Measurements from ENCODE around the gene STAT3. TPM values are rescaled to one million over a fixed set of nuclear protein-coding genes. Genes with fewer than 3 reads are reported as not detected.

STAT3 gene
- total and polyA plus RNA-seq, 2 of the 13 experiments (the other 11 are each of a cell fraction or from before 2014, with no cell fraction given), result 61.8 to 62.4 TPM

DNA sequence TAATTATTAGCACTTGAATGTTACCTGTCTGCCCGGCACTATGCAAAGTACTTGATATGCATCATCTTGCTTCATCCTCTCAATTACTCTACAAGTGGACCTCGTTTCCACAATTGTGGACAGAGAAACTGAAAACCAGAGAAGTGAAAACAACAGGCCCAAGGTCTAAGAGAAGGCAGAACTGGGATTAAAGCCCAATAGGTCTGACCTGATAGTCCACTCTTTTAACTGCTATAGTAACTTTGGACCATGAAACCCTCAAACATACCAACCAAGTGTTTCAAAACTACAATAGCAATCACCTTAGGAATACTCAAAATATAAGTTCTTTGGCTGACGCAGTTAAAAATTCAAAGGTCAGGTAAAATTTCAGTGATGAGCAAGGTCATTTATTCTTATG lies 7.3 kb downstream of the STAT3 start (continued):
- TF ChIP-seq, protein P1, sequence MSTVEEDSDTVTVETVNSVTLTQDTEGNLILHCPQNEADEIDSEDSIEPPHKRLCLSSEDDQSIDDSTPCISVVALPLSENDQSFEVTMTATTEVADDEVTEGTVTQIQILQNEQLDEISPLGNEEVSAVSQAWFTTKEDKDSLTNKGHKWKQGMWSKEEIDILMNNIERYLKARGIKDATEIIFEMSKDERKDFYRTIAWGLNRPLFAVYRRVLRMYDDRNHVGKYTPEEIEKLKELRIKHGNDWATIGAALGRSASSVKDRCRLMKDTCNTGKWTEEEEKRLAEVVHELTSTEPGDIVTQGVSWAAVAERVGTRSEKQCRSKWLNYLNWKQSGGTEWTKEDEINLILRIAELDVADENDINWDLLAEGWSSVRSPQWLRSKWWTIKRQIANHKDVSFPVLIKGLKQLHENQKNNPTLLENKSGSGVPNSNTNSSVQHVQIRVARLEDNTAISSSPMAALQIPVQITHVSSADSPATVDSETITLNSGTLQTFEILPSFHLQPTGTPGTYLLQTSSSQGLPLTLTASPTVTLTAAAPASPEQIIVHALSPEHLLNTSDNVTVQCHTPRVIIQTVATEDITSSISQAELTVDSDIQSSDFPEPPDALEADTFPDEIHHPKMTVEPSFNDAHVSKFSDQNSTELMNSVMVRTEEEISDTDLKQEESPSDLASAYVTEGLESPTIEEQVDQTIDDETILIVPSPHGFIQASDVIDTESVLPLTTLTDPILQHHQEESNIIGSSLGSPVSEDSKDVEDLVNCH (CRISPR knock-in tag; IDR thresholded peaks at IDR 0.05), result no peak
- TF ChIP-seq POGZ (CRISPR knock-in tag; IDR thresholded peaks at IDR 0.05) (no peak), NR2F6 (IDR thresholded peaks at IDR 0.05) (no peak), NR2F6 (CRISPR knock-in tag; IDR thresholded peaks at IDR 0.05) (no peak), JARID2 (CRISPR knock-in tag; IDR thresholded peaks at IDR 0.05; ENCODE audit: insufficient replicate concordance) (no peak), ZNF441 (CRISPR knock-in tag; IDR thresholded peaks at IDR 0.05; ENCODE audit: borderline replicate concordance) (no peak), ZNF737 (CRISPR knock-in tag; IDR thresholded peaks at IDR 0.05; ENCODE audit: borderline replicate concordance) (no peak), ZFP36L1 (CRISPR knock-in tag; IDR thresholded peaks at IDR 0.05) (no peak), MXD3 (CRISPR knock-in tag; IDR thresholded peaks at IDR 0.05) (no peak), CENPT (CRISPR knock-in tag; IDR thresholded peaks at IDR 0.05; ENCODE audit: low read depth) (no peak), ZKSCAN8 (CRISPR knock-in tag; IDR thresholded peaks at IDR 0.05; ENCODE audit: borderline replicate concordance) (no peak), ZNF572 (CRISPR knock-in tag; IDR thresholded peaks at IDR 0.05) (no peak), ZNF207 (IDR thresholded peaks at IDR 0.05; ENCODE audit: borderline replicate concordance) (no peak), KMT2A (CRISPR knock-in tag; IDR thresholded peaks at IDR 0.05) (peak; percentile 36; the same call in 1 of the 2 replicates), ZNF331 (CRISPR knock-in tag; IDR thresholded peaks at IDR 0.05) (no peak), HNF4G (IDR thresholded peaks at IDR 0.05; ENCODE audit: borderline replicate concordance, low read depth, low read length) (0 out of 2 replicates have a peak, but pooled peaks have one; percentile 12), HNF4G (CRISPR knock-in tag; IDR thresholded peaks at IDR 0.05; ENCODE audit: borderline replicate concordance, low read depth) (no peak), MAFK (conservative IDR thresholded peaks at IDR 0.05 in 1 of 2, IDR thresholded peaks at IDR 0.05 in 1 of 2; ENCODE audit: low read length in 2 of 2) (peak; percentile 2 to 34; a peak in 1 of 4 replicates), ZNF720 (CRISPR knock-in tag; IDR thresholded peaks at IDR 0.05) (no peak), ZNF24 (IDR thresholded peaks at IDR 0.05) (no peak), ZNF430 (CRISPR knock-in tag; IDR thresholded peaks at IDR 0.05) (no peak), SOX13 (IDR thresholded peaks at IDR 0.05) (no peak), SOX13 (CRISPR knock-in tag; conservative IDR thresholded peaks at IDR 0.05 in 1 of 2, IDR thresholded peaks at IDR 0.05 in 1 of 2) (peak in 1 of 2 experiments; percentile 43; a peak in 1 of 4 replicates), MAFF (IDR thresholded peaks at IDR 0.05; ENCODE audit: low read depth, low read length) (0 out of 2 replicates have a peak, but pooled peaks have one; percentile 23), FOXC1 (CRISPR knock-in tag; IDR thresholded peaks at IDR 0.05; ENCODE audit: borderline replicate concordance) (no peak), RNF2 (conservative IDR thresholded peaks at IDR 0.05; ENCODE audit: low read depth) (no peak)
- TF ChIP-seq, protein P2, sequence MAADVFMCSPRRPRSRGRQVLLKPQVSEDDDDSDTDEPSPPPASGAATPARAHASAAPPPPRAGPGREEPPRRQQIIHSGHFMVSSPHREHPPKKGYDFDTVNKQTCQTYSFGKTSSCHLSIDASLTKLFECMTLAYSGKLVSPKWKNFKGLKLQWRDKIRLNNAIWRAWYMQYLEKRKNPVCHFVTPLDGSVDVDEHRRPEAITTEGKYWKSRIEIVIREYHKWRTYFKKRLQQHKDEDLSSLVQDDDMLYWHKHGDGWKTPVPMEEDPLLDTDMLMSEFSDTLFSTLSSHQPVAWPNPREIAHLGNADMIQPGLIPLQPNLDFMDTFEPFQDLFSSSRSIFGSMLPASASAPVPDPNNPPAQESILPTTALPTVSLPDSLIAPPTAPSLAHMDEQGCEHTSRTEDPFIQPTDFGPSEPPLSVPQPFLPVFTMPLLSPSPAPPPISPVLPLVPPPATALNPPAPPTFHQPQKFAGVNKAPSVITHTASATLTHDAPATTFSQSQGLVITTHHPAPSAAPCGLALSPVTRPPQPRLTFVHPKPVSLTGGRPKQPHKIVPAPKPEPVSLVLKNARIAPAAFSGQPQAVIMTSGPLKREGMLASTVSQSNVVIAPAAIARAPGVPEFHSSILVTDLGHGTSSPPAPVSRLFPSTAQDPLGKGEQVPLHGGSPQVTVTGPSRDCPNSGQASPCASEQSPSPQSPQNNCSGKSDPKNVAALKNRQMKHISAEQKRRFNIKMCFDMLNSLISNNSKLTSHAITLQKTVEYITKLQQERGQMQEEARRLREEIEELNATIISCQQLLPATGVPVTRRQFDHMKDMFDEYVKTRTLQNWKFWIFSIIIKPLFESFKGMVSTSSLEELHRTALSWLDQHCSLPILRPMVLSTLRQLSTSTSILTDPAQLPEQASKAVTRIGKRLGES (CRISPR knock-in tag; IDR thresholded peaks at IDR 0.05; ENCODE audit: borderline replicate concordance), result no peak
- TF ChIP-seq, protein P3, sequence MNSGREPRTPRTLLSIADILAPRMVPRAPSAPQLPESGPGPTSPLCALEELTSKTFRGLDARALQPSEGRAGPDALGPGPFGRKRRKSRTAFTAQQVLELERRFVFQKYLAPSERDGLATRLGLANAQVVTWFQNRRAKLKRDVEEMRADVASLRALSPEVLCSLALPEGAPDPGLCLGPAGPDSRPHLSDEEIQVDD (CRISPR knock-in tag; IDR thresholded peaks at IDR 0.05; ENCODE audit: borderline replicate concordance), result no peak
